Measurements from ENCODE around the gene TMUB1. TPM values are rescaled to one million over a fixed set of nuclear protein-coding genes. Genes with fewer than 3 reads are reported as not detected.

Gene TMUB1
- total RNA-seq, 1 experiment from 2014 or later: 45.4 TPM

DNA sequence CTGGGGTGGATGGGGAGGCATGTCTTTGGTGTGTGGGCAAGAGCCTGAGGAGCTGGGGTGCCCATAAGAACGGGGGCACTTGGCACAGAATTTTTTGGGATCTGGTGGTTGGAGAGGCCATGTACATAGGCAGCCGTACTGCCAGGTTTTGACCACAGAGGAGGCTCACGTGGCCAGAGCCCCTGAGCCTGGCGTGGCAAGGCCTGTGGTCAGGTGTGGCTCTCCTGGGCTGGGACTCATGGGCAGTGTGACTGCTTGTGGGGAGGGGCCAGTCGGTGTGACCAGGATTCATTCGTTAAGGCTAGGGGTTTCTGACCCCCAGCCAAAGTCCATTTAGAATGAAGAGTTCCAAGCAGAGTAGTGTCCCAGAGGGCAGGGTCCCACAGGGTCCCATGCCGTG, 41.2 kb upstream of the TMUB1 start:
- H3K4me2 ChIP-seq (ENCODE audit: insufficient read depth, insufficient read length, low read length): no peak overlapping the region
- peaks cover 10% of the 10 kb centered on the region for H3K23me2 ChIP-seq (ENCODE audit: insufficient read length, low read depth, low read length, poor library complexity, severe bottlenecking)
- H4K8ac ChIP-seq (replicated peaks; ENCODE audit: insufficient read length, low read depth, low read length): no peak overlapping the region
- H3K23ac ChIP-seq (ENCODE audit: insufficient read length, low read depth, low read length): no peak overlapping the region
- no peak overlapping the region for H3K4ac ChIP-seq (ENCODE audit: low read depth, low read length)
- no peak overlapping the region for H2BK5ac ChIP-seq (ENCODE audit: insufficient read length, low read length)
- TF ChIP-seq, protein P1, sequence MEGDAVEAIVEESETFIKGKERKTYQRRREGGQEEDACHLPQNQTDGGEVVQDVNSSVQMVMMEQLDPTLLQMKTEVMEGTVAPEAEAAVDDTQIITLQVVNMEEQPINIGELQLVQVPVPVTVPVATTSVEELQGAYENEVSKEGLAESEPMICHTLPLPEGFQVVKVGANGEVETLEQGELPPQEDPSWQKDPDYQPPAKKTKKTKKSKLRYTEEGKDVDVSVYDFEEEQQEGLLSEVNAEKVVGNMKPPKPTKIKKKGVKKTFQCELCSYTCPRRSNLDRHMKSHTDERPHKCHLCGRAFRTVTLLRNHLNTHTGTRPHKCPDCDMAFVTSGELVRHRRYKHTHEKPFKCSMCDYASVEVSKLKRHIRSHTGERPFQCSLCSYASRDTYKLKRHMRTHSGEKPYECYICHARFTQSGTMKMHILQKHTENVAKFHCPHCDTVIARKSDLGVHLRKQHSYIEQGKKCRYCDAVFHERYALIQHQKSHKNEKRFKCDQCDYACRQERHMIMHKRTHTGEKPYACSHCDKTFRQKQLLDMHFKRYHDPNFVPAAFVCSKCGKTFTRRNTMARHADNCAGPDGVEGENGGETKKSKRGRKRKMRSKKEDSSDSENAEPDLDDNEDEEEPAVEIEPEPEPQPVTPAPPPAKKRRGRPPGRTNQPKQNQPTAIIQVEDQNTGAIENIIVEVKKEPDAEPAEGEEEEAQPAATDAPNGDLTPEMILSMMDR (conservative IDR thresholded peaks at IDR 0.05): no peak
- H3K79me2 ChIP-seq (ENCODE audit: insufficient read depth, low read length): no peaks in the 10 kb centered on the region
- no CpG with 5 or more reads among the region's 7 CpGs for WGBS (ENCODE audit: extremely low coverage, insufficient read length, low lambda C conversion rate)
- no peak overlapping the region for H2AFZ ChIP-seq (ENCODE audit: low read length)
- H2BK15ac ChIP-seq (ENCODE audit: low read depth, low read length): no peak overlapping the region
- peaks cover 34 to 59% (median 51%) of the 10 kb centered on the region in 3 experiments for H3K36me3 Mint-ChIP-seq (ENCODE audit: insufficient read depth in 1 of 3, low read depth in 3 of 3)
- no peaks in the 10 kb centered on the region for H3K9me3 ChIP-seq (ENCODE audit: control insufficient read depth, low read depth, low read length)
- H3K9ac ChIP-seq (ENCODE audit: extremely low read depth, insufficient read length, low read length): no peak overlapping the region
- H2BK120ac ChIP-seq (ENCODE audit: low read depth, low read length, poor library complexity, severe bottlenecking): no peak overlapping the region
- H3K27me3 Mint-ChIP-seq (ENCODE audit: low read depth): peaks cover 16% of the 10 kb centered on the region
- H3K4me1 ChIP-seq (ENCODE audit: insufficient read depth, low read length): peaks cover 3% of the 10 kb centered on the region; the same call in 1 of the 2 replicates
- H4K91ac ChIP-seq (ENCODE audit: insufficient read length, low read depth, low read length): no peak overlapping the region
- no peaks in the 10 kb centered on the region for H3K27me3 ChIP-seq (ENCODE audit: insufficient read depth, low read length)
- no peaks in the 10 kb centered on the region for H4K20me1 ChIP-seq (ENCODE audit: control insufficient read depth, insufficient read depth, insufficient read length)
- H4K5ac ChIP-seq (ENCODE audit: insufficient read length, low read depth, low read length): no peak overlapping the region
- no peak overlapping the region for H2BK20ac ChIP-seq (ENCODE audit: low read depth, low read length, poor library complexity, severe bottlenecking)
- no peak overlapping the region for H2AK5ac ChIP-seq (ENCODE audit: insufficient read length, low read length)
- peaks cover 19 to 26% of the 10 kb centered on the region in 2 experiments for H3K4me1 Mint-ChIP-seq
- no peak overlapping the region for H3K56ac ChIP-seq (ENCODE audit: insufficient read length, low read depth, low read length)
- H3T11ph ChIP-seq (ENCODE audit: low read length): no peak overlapping the region
- no peaks in the 10 kb centered on the region for H3K79me1 ChIP-seq (ENCODE audit: insufficient read depth, low read depth, low read length, poor library complexity, severe bottlenecking)
- peak overlapping the region in 1 of 2 experiments; percentile 85; a peak in 2 of 5 replicates for H3K4me3 Mint-ChIP-seq
- no peak overlapping the region for H3K18ac ChIP-seq (ENCODE audit: insufficient read length, low read depth, low read length)
- no peak overlapping the region for H3K14ac ChIP-seq (ENCODE audit: insufficient read depth, low read length)
- H3K27ac ChIP-seq (ENCODE audit: insufficient read length, low read depth, low read length): no peak overlapping the region
- DNase-seq: no peak
- H3K27ac Mint-ChIP-seq: no peak overlapping the region
- H2BK12ac ChIP-seq (ENCODE audit: insufficient read length, low read depth, low read length): no peak overlapping the region
- H3K9me3 Mint-ChIP-seq: no peaks in the 10 kb centered on the region

Data from H9 (cell line).